ENCODE data around the gene TAF5L. TPM values are rescaled to one million over a fixed set of nuclear protein-coding genes. Genes with fewer than 3 reads are reported as not detected.
"Not testable (repeated sequence)": the region's sequence is repeated elsewhere in the genome, so short reads cannot be mapped to it uniquely, and the experiment has no call there.

TAF5L gene
- total RNA-seq, 1 donor from 2014 or later: 8.5 TPM

DNA sequence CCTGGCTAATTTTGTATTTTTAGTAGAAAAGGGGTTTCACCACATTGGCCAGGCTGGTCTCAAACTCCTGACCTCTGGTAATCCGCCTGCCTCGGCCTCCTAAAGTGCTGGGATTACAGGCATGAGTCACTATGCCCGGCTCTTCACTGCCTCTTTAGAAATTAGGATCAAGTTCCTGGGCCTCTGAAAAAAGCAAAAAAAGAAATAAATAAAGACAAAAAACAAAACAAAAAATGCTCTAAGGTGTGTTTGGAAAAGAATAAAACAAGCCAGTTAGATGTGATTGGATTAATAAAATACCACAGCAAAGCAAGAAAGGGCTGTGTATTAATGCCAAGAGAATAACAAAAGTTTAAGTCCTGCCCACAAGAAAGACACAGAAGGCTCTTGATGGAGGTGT is 63.2 kb downstream of the TAF5L start:
- Mint-ChIP-seq H3K27ac (no peak overlapping the region), H3K9me3 (no peaks in the 10 kb centered on the region), H3K4me3 (no peak overlapping the region), H3K4me1 (peaks cover 19% of the 10 kb centered on the region), H3K36me3 (no peaks in the 10 kb centered on the region), H3K27me3 (ENCODE audit: insufficient read depth, low read depth) (peaks cover 5% of the 10 kb centered on the region)
- Histone ChIP-seq H3K9ac (no peak overlapping the region), H3K4me2 (peak overlapping the region; percentile 70), H3K36me3 (no peaks in the 10 kb centered on the region), H3K27me3 (peaks cover 35% of the 10 kb centered on the region), H3F3A (ENCODE audit: low read depth) (peaks cover 32% of the 10 kb centered on the region), H2AFZ (replicated peaks) (no peak overlapping the region), H3K9me3 (ENCODE audit: low read depth) (no peaks in the 10 kb centered on the region), H3K79me2 (ENCODE audit: low read depth) (peaks cover under 1% of the 10 kb centered on the region), H4K20me1 (ENCODE audit: low read depth) (peaks cover 6% of the 10 kb centered on the region), H3K27ac (no peak overlapping the region), H3K4me1 (peaks cover 12% of the 10 kb centered on the region), H3K4me3 (no peak overlapping the region)
- TF ChIP-seq, protein P1, sequence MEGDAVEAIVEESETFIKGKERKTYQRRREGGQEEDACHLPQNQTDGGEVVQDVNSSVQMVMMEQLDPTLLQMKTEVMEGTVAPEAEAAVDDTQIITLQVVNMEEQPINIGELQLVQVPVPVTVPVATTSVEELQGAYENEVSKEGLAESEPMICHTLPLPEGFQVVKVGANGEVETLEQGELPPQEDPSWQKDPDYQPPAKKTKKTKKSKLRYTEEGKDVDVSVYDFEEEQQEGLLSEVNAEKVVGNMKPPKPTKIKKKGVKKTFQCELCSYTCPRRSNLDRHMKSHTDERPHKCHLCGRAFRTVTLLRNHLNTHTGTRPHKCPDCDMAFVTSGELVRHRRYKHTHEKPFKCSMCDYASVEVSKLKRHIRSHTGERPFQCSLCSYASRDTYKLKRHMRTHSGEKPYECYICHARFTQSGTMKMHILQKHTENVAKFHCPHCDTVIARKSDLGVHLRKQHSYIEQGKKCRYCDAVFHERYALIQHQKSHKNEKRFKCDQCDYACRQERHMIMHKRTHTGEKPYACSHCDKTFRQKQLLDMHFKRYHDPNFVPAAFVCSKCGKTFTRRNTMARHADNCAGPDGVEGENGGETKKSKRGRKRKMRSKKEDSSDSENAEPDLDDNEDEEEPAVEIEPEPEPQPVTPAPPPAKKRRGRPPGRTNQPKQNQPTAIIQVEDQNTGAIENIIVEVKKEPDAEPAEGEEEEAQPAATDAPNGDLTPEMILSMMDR (IDR thresholded peaks at IDR 0.05): no peak
- TF ChIP-seq EZH2phosphoT487 (IDR thresholded peaks at IDR 0.05) (no peak), EZH2 (IDR thresholded peaks at IDR 0.05) (no peak)
- no peak for DNase-seq (ENCODE audit: low spot score)

DNA sequence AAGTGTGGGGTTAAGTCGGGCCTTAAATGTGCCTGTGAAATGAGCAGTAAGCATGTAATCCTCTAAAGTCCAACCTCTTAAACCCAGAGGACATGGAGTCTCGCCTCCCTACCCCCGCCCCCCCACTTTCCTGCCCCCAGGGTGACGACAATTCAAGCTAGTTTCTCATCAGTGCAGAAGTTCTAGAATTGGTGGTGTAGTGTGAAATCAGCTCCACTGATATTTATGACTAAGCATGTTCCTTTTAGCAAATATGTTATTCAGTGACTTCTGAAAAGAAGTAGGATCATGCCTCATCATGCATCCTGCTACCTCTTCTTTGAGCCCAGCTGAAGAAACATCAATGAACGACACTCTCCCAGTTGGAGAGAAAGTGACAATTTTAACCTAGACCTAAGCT is 64.8 kb downstream of the TAF5L start:
- Histone ChIP-seq H3K9me3 (ENCODE audit: low read depth) (no peaks in the 10 kb centered on the region), H4K20me1 (ENCODE audit: low read depth) (peaks cover 14% of the 10 kb centered on the region), H3K79me2 (ENCODE audit: low read depth) (peaks cover 16% of the 10 kb centered on the region), H3K4me3 (no peak overlapping the region), H3K27me3 (peaks cover 35% of the 10 kb centered on the region), H3K4me1 (peaks cover 22% of the 10 kb centered on the region), H3F3A (ENCODE audit: low read depth) (peaks cover 29% of the 10 kb centered on the region), H3K36me3 (no peaks in the 10 kb centered on the region), H3K27ac (no peak overlapping the region), H3K4me2 (no peak overlapping the region), H3K9ac (no peak overlapping the region), H2AFZ (replicated peaks) (no peak overlapping the region)
- H3K4me1 Mint-ChIP-seq: peaks cover 31% of the 10 kb centered on the region
- peaks cover 5% of the 10 kb centered on the region for H3K27me3 Mint-ChIP-seq (ENCODE audit: insufficient read depth, low read depth)
- no peak for TF ChIP-seq EZH2 (IDR thresholded peaks at IDR 0.05)
- TF ChIP-seq, protein P1 (IDR thresholded peaks at IDR 0.05): no peak
- no peaks in the 10 kb centered on the region for H3K9me3 Mint-ChIP-seq
- DNase-seq (ENCODE audit: low spot score): no peak
- peak overlapping the region; percentile 65 for H3K4me3 Mint-ChIP-seq
- H3K36me3 Mint-ChIP-seq: no peaks in the 10 kb centered on the region
- no peak overlapping the region for H3K27ac Mint-ChIP-seq

DNA sequence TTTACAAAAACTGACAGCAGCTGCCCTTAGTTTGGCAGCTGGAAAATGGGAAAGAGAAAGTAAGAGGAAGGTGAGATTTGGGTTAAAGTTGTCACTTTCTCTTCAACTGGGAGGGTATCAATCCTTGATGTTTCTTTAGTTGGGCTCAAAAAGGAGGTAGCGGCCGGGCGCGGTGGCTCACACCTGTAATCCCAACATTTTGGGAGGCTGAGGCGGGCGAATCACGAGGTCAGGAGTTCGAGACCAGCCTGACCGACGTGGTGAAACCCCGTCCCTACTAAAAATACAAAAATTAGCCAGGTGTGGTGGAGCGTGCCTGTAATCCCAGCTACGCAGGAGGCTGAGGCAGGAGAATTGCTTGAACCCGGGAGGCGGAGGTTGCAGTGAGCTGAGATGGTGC is 65.8 kb downstream of the TAF5L start:
- not testable (repeated sequence) for H2AFZ ChIP-seq (replicated peaks); DNase-seq (ENCODE audit: low spot score); H3K36me3 Mint-ChIP-seq; H3K4me3 ChIP-seq; H3K27ac Mint-ChIP-seq; H3K9me3 ChIP-seq (ENCODE audit: low read depth); H3K36me3 ChIP-seq; H3K27ac ChIP-seq; H3K9ac ChIP-seq; H3K4me2 ChIP-seq; H3K27me3 Mint-ChIP-seq (ENCODE audit: insufficient read depth, low read depth); H3K9me3 Mint-ChIP-seq
- H3K4me3 Mint-ChIP-seq: peak overlapping the region; percentile 44
- H3F3A ChIP-seq (ENCODE audit: low read depth): peaks cover 29% of the 10 kb centered on the region
- H3K4me1 Mint-ChIP-seq: peaks cover 34% of the 10 kb centered on the region
- peaks cover 35% of the 10 kb centered on the region for H3K27me3 ChIP-seq
- H3K4me1 ChIP-seq: peaks cover 24% of the 10 kb centered on the region
- H4K20me1 ChIP-seq (ENCODE audit: low read depth): peaks cover 16% of the 10 kb centered on the region
- H3K79me2 ChIP-seq (ENCODE audit: low read depth): peaks cover 26% of the 10 kb centered on the region

DNA sequence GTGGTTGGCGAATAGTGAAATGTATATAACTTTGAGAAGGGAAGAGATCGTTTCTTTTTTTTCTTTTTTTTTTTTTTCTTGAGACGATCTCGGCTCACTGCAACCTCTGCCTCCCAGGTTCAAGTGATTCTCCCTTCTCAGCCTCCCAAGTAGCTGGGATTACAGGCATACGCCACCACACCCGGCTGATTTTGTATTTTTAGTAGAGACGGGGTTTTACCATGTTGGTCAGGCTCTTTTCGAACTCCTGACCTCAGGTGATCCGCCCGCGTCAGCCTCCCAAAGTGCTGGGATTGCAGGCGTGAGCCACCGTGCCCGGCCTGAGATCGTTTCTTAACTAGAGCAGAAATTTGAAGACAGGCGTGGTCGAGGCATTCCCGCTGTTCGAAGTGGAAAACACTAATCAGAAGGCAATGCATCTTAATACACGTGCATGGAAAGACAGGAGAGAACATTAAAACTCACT is 66.6 kb downstream of the TAF5L start:
- not testable (repeated sequence) for H3K36me3 Mint-ChIP-seq; H3K9me3 Mint-ChIP-seq; H3K9ac ChIP-seq; H3K27me3 Mint-ChIP-seq (ENCODE audit: insufficient read depth, low read depth); H3K9me3 ChIP-seq (ENCODE audit: low read depth); DNase-seq (ENCODE audit: low spot score); H3K27ac ChIP-seq; H3K36me3 ChIP-seq
- H2AFZ ChIP-seq (replicated peaks): peak overlapping the region; percentile 62
- peak overlapping the region; percentile 77 for H3K4me2 ChIP-seq
- Mint-ChIP-seq H3K4me1 (peaks cover 36% of the 10 kb centered on the region), H3K27ac (peak overlapping the region; percentile 21), H3K4me3 (peak overlapping the region; percentile 93)
- H3K79me2 ChIP-seq (ENCODE audit: low read depth): peaks cover 32% of the 10 kb centered on the region
- H3K4me1 ChIP-seq: peaks cover 27% of the 10 kb centered on the region
- peaks cover 35% of the 10 kb centered on the region for H3K27me3 ChIP-seq
- peaks cover 22% of the 10 kb centered on the region for H4K20me1 ChIP-seq (ENCODE audit: low read depth)
- H3F3A ChIP-seq (ENCODE audit: low read depth): peaks cover 27% of the 10 kb centered on the region
- H3K4me3 ChIP-seq: peak overlapping the region; percentile 78
